Aortic smooth muscle cell (primary cell): ENCODE results near the gene NT5E. TPM values are rescaled to one million over a fixed set of nuclear protein-coding genes. Genes with fewer than 3 reads are reported as not detected.

ENCODE experiments used
- total RNA-seq: library from RNA; depleted of rRNA; stranded (reverse); fragments of >200 nt; gene quantifications from 2 replicates; pipeline ENCODE4 v1.2.3, GENCODE V29; 2014

Gene NT5E
- 509 and 869 TPM in 2 replicates for total RNA-seq

DNA sequence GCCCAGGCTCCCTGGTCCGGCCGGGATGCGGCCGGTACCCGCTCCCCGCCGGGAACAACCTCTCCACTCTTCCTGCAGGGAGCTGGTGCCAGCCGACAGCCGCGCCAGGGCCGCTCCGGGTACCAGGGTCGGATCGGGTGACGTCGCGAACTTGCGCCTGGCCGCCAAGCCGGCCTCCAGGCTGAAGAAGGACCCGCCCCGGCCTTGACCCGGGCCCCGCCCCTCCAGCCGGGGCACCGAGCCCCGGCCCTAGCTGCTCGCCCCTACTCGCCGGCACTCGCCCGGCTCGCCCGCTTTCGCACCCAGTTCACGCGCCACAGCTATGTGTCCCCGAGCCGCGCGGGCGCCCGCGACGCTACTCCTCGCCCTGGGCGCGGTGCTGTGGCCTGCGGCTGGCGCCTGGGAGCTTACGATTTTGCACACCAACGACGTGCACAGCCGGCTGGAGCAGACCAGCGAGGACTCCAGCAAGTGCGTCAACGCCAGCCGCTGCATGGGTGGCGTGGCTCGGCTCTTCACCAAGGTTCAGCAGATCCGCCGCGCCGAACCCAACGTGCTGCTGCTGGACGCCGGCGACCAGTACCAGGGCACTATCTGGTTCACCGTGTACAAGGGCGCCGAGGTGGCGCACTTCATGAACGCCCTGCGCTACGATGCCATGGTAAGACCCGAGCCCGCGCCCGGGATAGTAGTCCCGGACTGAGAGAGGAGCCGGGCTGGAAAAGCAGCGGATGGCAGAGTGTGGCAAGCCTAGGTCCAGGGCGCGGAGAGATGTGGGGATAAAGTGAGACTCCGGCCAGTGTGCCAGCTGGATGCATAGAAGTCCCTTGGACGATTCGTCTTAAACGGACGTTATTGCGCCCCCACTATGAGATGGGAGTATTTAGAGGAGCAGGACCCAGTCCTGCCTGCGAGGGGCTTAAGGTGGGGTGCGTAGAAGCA, at the start of gene NT5E:
NT5E (plus strand) TSS at position 266 of the 942 bp plus-strand sequence; CDS start at position 323, 57 bp downstream.

Other genes starting within 250 kb of the NT5E start
- 140 and 155 TPM in 2 replicates for gene SNX14, start 143.8 kb downstream of the NT5E start, total RNA-seq
- gene SYNCRIP, start 192.8 kb downstream of the NT5E start, total RNA-seq: 62.6 and 68.0 TPM in 2 replicates